K562 (cell line): ENCODE measurements around the gene NAA38. TPM values are rescaled to one million over a fixed set of nuclear protein-coding genes. Genes with fewer than 3 reads are reported as not detected.
A peak's percentile ranks its signal among the peaks of the same experiment; 100 is the strongest.

Experiments
- ARID1B ChIP-seq: fragments of 450-650 bp; IDR thresholded peaks from 2 replicates; pipeline ENCODE4 v1.6.1; 2016; ENCODE audit warnings: antibody characterized with exemption, mild to moderate bottlenecking, inconsistent platforms
- CBX5 ChIP-seq: IDR thresholded peaks from 2 replicates; pipeline ENCODE4 v1.6.1; 2014; ENCODE audit warnings: low read depth, borderline replicate concordance
- CCAR2 ChIP-seq: fragments of 200-400 bp; formaldehyde crosslinking; IDR thresholded peaks from 2 replicates; pipeline ENCODE4 v1.6.1; 2017; ENCODE audit warnings: mild to moderate bottlenecking, low read depth, low read length
- CHD2 ChIP-seq: IDR thresholded peaks from 2 replicates; pipeline ENCODE4 v1.6.1; 2011; ENCODE audit warnings: low read depth, low read length
- CREBBP ChIP-seq: IDR thresholded peaks from one replicate; pipeline ENCODE4 v1.6.1; 2012; ENCODE audit warnings: low read depth, mild to moderate bottlenecking, control low read depth, inconsistent platforms, low read length
- ELF1 ChIP-seq: fragments of 200-800 bp; sonication (Bioruptor generic); IDR thresholded peaks from 2 replicates; pipeline ENCODE4 v1.6.1; 2016; ENCODE audit warnings: missing genetic modification characterization, missing compliant biosample characterization
- ETS2 ChIP-seq: IDR thresholded peaks from 2 replicates; pipeline ENCODE4 v1.6.1; 2016; ENCODE audit warnings: borderline replicate concordance, missing genetic modification characterization, mild to moderate bottlenecking, moderate library complexity, missing compliant biosample characterization; ENCODE audit not compliant: poor library complexity, severe bottlenecking
- FOSL1 ChIP-seq: fragments of 200-800 bp; sonication (Bioruptor generic); conservative IDR thresholded peaks from 2 replicates; pipeline ENCODE4 v1.6.1; 2016; ENCODE audit warnings: missing genetic modification characterization, missing compliant biosample characterization
- KDM2B ChIP-seq: fragments of 250-450 bp; sonication (Bioruptor Pico); IDR thresholded peaks from 2 replicates; pipeline ENCODE4 v1.8.0; 2021; ENCODE audit warnings: mild to moderate bottlenecking, moderate library complexity
- NFIX ChIP-seq: fragments of 250-450 bp; sonication (Bioruptor Pico); IDR thresholded peaks from 2 replicates; pipeline ENCODE4 v1.4.0; 2020; ENCODE audit warnings: low read depth, mild to moderate bottlenecking, moderate library complexity
- POLR2A ChIP-seq: fragments of 450-650 bp; conservative IDR thresholded peaks from 2 replicates; pipeline ENCODE4 v1.6.1; 2016
- POLR2B ChIP-seq: fragments of 450-650 bp; IDR thresholded peaks from 2 replicates; pipeline ENCODE4 v1.6.1; 2018; ENCODE audit warnings: low read depth; ENCODE audit not compliant: partially characterized antibody
- SMAD4 ChIP-seq: fragments of 250-450 bp; sonication (Bioruptor Pico); conservative IDR thresholded peaks from 2 replicates; pipeline ENCODE4 v1.8.0; 2021; ENCODE audit warnings: inconsistent platforms, mild to moderate bottlenecking, moderate library complexity
- TCFL5 ChIP-seq: fragments of 250-450 bp; sonication (Bioruptor Pico); conservative IDR thresholded peaks from 2 replicates; pipeline ENCODE4 v1.6.1; 2021; ENCODE audit warnings: mild to moderate bottlenecking, moderate library complexity, matching md5 sums
- TFAP4 ChIP-seq: sonication (generic); formaldehyde crosslinking; IDR thresholded peaks from 2 replicates; pipeline ENCODE4 v1.8.0; 2022; ENCODE audit warnings: missing genetic modification reagents, mild to moderate bottlenecking, moderate library complexity, borderline replicate concordance
- ZNF146 ChIP-seq: IDR thresholded peaks from one replicate; pipeline ENCODE4 v1.6.1; 2018; ENCODE audit warnings: missing compliant biosample characterization; ENCODE audit not compliant: unreplicated experiment
- ZNF780A ChIP-seq: fragments of 250-450 bp; sonication (Bioruptor Pico); IDR thresholded peaks from 2 replicates; pipeline ENCODE4 v1.5.0; 2021; ENCODE audit warnings: mild to moderate bottlenecking
- polyA plus RNA-seq, 8 experiments: library from polyadenylated mRNA; depleted of rRNA in 4 of 8; stranded (reverse) in 5 of 8; unstranded in 3 of 8; fragments of >200 nt; fragmentation: Nextera tagmentation in 2 of 8; fragmentation: Illumina TruSeq in 1 of 8; extraction: Ambion mirVana in 2 of 8; extraction: Trizol in 1 of 8; gene quantifications; 2 replicates each; pipeline versions ENCODE4 v1.2.1 to v1.2.3, GENCODE V29; 2011 to 2014; ENCODE audit warnings: inconsistent platforms in 1 of 8, missing spikeins in 1 of 8
- total RNA-seq, 7 experiments: library from RNA; depleted of rRNA in 6 of 7; stranded (reverse); fragments of >200 nt in 6 of 7; fragmentation: Illumina TruSeq in 2 of 7; extraction: Trizol in 2 of 7; gene quantifications; 2 replicates each; pipeline versions ENCODE4 v1.2.1 to v1.2.3, GENCODE V29; 2011 to 2021; ENCODE audit warnings: low replicate concordance in 1 of 7
- TF ChIP-seq, protein P1 (sequence below): fragments of 450-650 bp; formaldehyde crosslinking; IDR thresholded peaks from 2 replicates; pipeline ENCODE4 v1.4.0; 2020; ENCODE audit warnings: mild to moderate bottlenecking, moderate library complexity
- TF ChIP-seq, protein P2 (sequence below), 2 experiments: fragments of 200-800 bp in 1 of 2; sonication (Bioruptor generic) in 1 of 2; sonication (generic) in 1 of 2; formaldehyde crosslinking in 1 of 2; IDR thresholded peaks in 1 of 2; conservative IDR thresholded peaks in 1 of 2; 2 replicates each; pipeline versions ENCODE4 v1.5.0 to v1.6.1; 2016 to 2020; ENCODE audit warnings: missing compliant biosample characterization in 1 of 2, missing genetic modification characterization in 1 of 2, missing genetic modification reagents in 1 of 2
- TF ChIP-seq, protein P3 (sequence below): sonication (generic); IDR thresholded peaks from 2 replicates; pipeline ENCODE4 v1.6.1; 2016

NAA38 gene
- total and polyA plus RNA-seq, 9 of the 15 experiments (the other 6 are each of a cell fraction or from before 2014, with no cell fraction given), result 16.4 to 99.8 (median 57.3) TPM

GRCh38 chr17:7856811-7857712, at the start of gene NAA38 (continued):
- TF ChIP-seq ZNF780A (CRISPR knock-in tag), result no peak
- no peak for TF ChIP-seq CBX5
- TF ChIP-seq ELF1 (tag), result 0 out of 2 replicates have a peak, but pooled peaks have one; percentile 0
- TF ChIP-seq NFIX (CRISPR knock-in tag), result no peak
- TF ChIP-seq KDM2B (CRISPR knock-in tag), result 0 out of 2 replicates have a peak, but pooled peaks have one; percentile 65
- TF ChIP-seq SMAD4 (CRISPR knock-in tag), result peak; percentile 47; the same call in 1 of the 2 replicates
- TF ChIP-seq POLR2A, result peak; percentile 60; the same call in 1 of the 2 replicates
- TF ChIP-seq TFAP4 (CRISPR knock-in tag), result peak; percentile 84
- no peak for TF ChIP-seq ETS2 (tag)
- TF ChIP-seq FOSL1 (tag), result peak; percentile 39; the same call in 1 of the 2 replicates
- TF ChIP-seq, protein P1, sequence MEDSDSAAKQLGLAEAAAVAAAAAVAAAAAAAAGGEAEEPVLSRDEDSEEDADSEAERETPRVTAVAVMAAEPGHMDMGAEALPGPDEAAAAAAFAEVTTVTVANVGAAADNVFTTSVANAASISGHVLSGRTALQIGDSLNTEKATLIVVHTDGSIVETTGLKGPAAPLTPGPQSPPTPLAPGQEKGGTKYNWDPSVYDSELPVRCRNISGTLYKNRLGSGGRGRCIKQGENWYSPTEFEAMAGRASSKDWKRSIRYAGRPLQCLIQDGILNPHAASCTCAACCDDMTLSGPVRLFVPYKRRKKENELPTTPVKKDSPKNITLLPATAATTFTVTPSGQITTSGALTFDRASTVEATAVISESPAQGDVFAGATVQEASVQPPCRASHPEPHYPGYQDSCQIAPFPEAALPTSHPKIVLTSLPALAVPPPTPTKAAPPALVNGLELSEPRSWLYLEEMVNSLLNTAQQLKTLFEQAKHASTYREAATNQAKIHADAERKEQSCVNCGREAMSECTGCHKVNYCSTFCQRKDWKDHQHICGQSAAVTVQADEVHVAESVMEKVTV, result 0 out of 2 replicates have a peak, but pooled peaks have one; percentile 15
- no peak for TF ChIP-seq POLR2B
- TF ChIP-seq CREBBP, result no peak
- TF ChIP-seq TCFL5, result no peak
- TF ChIP-seq ZNF146 (CRISPR knock-in tag), result no peak
- TF ChIP-seq ARID1B, result peak; percentile 19; the same call in 1 of the 2 replicates
- no peak for TF ChIP-seq CCAR2
- TF ChIP-seq, protein P2, sequence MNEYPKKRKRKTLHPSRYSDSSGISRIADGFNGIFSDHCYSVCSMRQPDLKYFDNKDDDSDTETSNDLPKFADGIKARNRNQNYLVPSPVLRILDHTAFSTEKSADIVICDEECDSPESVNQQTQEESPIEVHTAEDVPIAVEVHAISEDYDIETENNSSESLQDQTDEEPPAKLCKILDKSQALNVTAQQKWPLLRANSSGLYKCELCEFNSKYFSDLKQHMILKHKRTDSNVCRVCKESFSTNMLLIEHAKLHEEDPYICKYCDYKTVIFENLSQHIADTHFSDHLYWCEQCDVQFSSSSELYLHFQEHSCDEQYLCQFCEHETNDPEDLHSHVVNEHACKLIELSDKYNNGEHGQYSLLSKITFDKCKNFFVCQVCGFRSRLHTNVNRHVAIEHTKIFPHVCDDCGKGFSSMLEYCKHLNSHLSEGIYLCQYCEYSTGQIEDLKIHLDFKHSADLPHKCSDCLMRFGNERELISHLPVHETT (CRISPR knock-in tag; conservative IDR thresholded peaks at IDR 0.05 in 1 of 2, IDR thresholded peaks at IDR 0.05 in 1 of 2), result peak in 1 of 2 experiments; percentile 74; a peak in 2 of 4 replicates
- peak; percentile 98 for TF ChIP-seq CHD2
- TF ChIP-seq, protein P3, sequence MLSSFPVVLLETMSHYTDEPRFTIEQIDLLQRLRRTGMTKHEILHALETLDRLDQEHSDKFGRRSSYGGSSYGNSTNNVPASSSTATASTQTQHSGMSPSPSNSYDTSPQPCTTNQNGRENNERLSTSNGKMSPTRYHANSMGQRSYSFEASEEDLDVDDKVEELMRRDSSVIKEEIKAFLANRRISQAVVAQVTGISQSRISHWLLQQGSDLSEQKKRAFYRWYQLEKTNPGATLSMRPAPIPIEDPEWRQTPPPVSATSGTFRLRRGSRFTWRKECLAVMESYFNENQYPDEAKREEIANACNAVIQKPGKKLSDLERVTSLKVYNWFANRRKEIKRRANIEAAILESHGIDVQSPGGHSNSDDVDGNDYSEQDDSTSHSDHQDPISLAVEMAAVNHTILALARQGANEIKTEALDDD, result peak; percentile 74
